RWPE2 (cell line): Measurements from ENCODE around the gene TSPYL4.

Source experiments
- ATAC-seq: fragments of 200-7000 bp; cut with Tn5 transposase; 3 replicates; pipeline ENCODE4 v1.9.1; 2021; ENCODE audit warnings: low read depth
- DNase-seq: peaks from one replicate; pipeline ENCODE4 v3.0.0-alpha.2; 2020; ENCODE audit warnings: low spot score
- H3K27ac ChIP-seq: fragments of 450-650 bp; 2 replicates; pipeline ENCODE4 v1.5.1; 2017; ENCODE audit warnings: mild to moderate bottlenecking; ENCODE audit not compliant: poor library complexity, severe bottlenecking
- H3K27me3 ChIP-seq: fragments of 250-450 bp; sonication (Bioruptor Pico); 2 replicates; pipeline ENCODE4 v1.5.1; 2021; ENCODE audit warnings: mild to moderate bottlenecking, moderate library complexity; ENCODE audit not compliant: insufficient read depth, poor library complexity, severe bottlenecking
- H3K36me3 ChIP-seq: fragments of 250-450 bp; sonication (Bioruptor Pico); 2 replicates; pipeline ENCODE4 v1.5.1; 2020; ENCODE audit warnings: low read depth, mild to moderate bottlenecking, moderate library complexity
- H3K4me1 ChIP-seq: fragments of 250-450 bp; sonication (Bioruptor Pico); 2 replicates; pipeline ENCODE4 v1.5.1; 2021; ENCODE audit warnings: mild to moderate bottlenecking, moderate library complexity; ENCODE audit not compliant: insufficient read depth, poor library complexity, severe bottlenecking
- H3K4me3 ChIP-seq: fragments of 250-450 bp; sonication (Bioruptor Pico); 2 replicates; pipeline ENCODE4 v1.5.1; 2021; ENCODE audit warnings: mild to moderate bottlenecking, moderate library complexity; ENCODE audit not compliant: severe bottlenecking
- H3K9me3 ChIP-seq: fragments of 250-450 bp; sonication (Bioruptor Pico); 2 replicates; pipeline ENCODE4 v1.5.1; 2021; ENCODE audit warnings: mild to moderate bottlenecking, moderate library complexity; ENCODE audit not compliant: severe bottlenecking
- CTCF ChIP-seq: fragments of 450-650 bp; IDR thresholded peaks from one replicate; pipeline ENCODE4 v1.5.1; 2017; ENCODE audit warnings: mild to moderate bottlenecking, moderate library complexity; ENCODE audit not compliant: poor library complexity, severe bottlenecking

TSPYL4 gene

GRCh38 chr6:116253505-116254296 lies at the start of gene TSPYL4:
Gene TSPYL4 (minus strand): TSS chr6:116254075. CDS start chr6:116254008, 67 bp downstream.
- Histone ChIP-seq H3K27me3 (no peaks in the 10 kb centered on the region), H3K36me3 (peaks cover 14% of the 10 kb centered on the region; the same call in 1 of the 2 replicates), H3K9me3 (no peaks in the 10 kb centered on the region), H3K27ac (peak within 1 kb of the TSS; percentile 80), H3K4me3 (peak within 1 kb of the TSS; percentile 55), H3K4me1 (peaks cover 36% of the 10 kb centered on the region)
- no peak for TF ChIP-seq CTCF
- DNase-seq (peak; percentile 91), ATAC-seq (peak; percentile 91)

GRCh38 chr6:116301104-116301503 lies 47.2 kb upstream of the TSPYL4 start:
- DNase-seq (no peak), ATAC-seq (no peak)
- H3K4me1 ChIP-seq: no peaks in the 10 kb centered on the region
- TF ChIP-seq CTCF: no peak
- no peak overlapping the region for H3K4me3 ChIP-seq
- H3K36me3 ChIP-seq: no peaks in the 10 kb centered on the region
- H3K27me3 ChIP-seq: no peaks in the 10 kb centered on the region
- no peak overlapping the region for H3K27ac ChIP-seq
- H3K9me3 ChIP-seq: peaks cover 2% of the 10 kb centered on the region

- Histone ChIP-seq H3K36me3 (no peaks in the 10 kb centered on the region), H3K9me3 (peaks cover 2% of the 10 kb centered on the region), H3K27ac (no peak overlapping the region), H3K4me1 (no peaks in the 10 kb centered on the region), H3K4me3 (no peak overlapping the region), H3K27me3 (no peaks in the 10 kb centered on the region)
- no peak for DNase-seq
- ATAC-seq: no peak
- no peak for TF ChIP-seq CTCF
Measured at GRCh38 chr6:116300566-116300965, 46.7 kb upstream of the TSPYL4 start.

GRCh38 chr6:116298973-116299372 lies 45.1 kb upstream of the TSPYL4 start:
- H3K27me3 ChIP-seq: no peaks in the 10 kb centered on the region
- no peak for TF ChIP-seq CTCF
- H3K4me3 ChIP-seq: no peak overlapping the region
- H3K4me1 ChIP-seq: no peaks in the 10 kb centered on the region
- DNase-seq (no peak), ATAC-seq (no peak)
- H3K27ac ChIP-seq: no peak overlapping the region
- no peaks in the 10 kb centered on the region for H3K36me3 ChIP-seq
- H3K9me3 ChIP-seq: peaks cover 2% of the 10 kb centered on the region

- H3K27ac ChIP-seq: no peak overlapping the region
Measured at GRCh38 chr6:116298273-116298672, 44.4 kb upstream of the TSPYL4 start.

More at GRCh38 chr6:116298273-116298672, 44.4 kb upstream of the TSPYL4 start:
- DNase-seq (no peak), ATAC-seq (no peak)
- Histone ChIP-seq H3K4me3 (no peak overlapping the region), H3K36me3 (no peaks in the 10 kb centered on the region), H3K4me1 (no peaks in the 10 kb centered on the region), H3K9me3 (peaks cover 2% of the 10 kb centered on the region), H3K27me3 (no peaks in the 10 kb centered on the region)
- TF ChIP-seq CTCF: no peak
